ENCODE results near the gene TMEM175.

TMEM175 gene

GRCh38 chr4:888029-888428 lies 44.2 kb upstream of the TMEM175 start (continued):
- TF ChIP-seq, protein P1, sequence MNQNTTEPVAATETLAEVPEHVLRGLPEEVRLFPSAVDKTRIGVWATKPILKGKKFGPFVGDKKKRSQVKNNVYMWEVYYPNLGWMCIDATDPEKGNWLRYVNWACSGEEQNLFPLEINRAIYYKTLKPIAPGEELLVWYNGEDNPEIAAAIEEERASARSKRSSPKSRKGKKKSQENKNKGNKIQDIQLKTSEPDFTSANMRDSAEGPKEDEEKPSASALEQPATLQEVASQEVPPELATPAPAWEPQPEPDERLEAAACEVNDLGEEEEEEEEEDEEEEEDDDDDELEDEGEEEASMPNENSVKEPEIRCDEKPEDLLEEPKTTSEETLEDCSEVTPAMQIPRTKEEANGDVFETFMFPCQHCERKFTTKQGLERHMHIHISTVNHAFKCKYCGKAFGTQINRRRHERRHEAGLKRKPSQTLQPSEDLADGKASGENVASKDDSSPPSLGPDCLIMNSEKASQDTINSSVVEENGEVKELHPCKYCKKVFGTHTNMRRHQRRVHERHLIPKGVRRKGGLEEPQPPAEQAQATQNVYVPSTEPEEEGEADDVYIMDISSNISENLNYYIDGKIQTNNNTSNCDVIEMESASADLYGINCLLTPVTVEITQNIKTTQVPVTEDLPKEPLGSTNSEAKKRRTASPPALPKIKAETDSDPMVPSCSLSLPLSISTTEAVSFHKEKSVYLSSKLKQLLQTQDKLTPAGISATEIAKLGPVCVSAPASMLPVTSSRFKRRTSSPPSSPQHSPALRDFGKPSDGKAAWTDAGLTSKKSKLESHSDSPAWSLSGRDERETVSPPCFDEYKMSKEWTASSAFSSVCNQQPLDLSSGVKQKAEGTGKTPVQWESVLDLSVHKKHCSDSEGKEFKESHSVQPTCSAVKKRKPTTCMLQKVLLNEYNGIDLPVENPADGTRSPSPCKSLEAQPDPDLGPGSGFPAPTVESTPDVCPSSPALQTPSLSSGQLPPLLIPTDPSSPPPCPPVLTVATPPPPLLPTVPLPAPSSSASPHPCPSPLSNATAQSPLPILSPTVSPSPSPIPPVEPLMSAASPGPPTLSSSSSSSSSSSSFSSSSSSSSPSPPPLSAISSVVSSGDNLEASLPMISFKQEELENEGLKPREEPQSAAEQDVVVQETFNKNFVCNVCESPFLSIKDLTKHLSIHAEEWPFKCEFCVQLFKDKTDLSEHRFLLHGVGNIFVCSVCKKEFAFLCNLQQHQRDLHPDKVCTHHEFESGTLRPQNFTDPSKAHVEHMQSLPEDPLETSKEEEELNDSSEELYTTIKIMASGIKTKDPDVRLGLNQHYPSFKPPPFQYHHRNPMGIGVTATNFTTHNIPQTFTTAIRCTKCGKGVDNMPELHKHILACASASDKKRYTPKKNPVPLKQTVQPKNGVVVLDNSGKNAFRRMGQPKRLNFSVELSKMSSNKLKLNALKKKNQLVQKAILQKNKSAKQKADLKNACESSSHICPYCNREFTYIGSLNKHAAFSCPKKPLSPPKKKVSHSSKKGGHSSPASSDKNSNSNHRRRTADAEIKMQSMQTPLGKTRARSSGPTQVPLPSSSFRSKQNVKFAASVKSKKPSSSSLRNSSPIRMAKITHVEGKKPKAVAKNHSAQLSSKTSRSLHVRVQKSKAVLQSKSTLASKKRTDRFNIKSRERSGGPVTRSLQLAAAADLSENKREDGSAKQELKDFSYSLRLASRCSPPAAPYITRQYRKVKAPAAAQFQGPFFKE (tag by site-specific recombination; IDR thresholded peaks at IDR 0.05; ENCODE audit: borderline replicate concordance), result no peak
- TF ChIP-seq, protein P2, sequence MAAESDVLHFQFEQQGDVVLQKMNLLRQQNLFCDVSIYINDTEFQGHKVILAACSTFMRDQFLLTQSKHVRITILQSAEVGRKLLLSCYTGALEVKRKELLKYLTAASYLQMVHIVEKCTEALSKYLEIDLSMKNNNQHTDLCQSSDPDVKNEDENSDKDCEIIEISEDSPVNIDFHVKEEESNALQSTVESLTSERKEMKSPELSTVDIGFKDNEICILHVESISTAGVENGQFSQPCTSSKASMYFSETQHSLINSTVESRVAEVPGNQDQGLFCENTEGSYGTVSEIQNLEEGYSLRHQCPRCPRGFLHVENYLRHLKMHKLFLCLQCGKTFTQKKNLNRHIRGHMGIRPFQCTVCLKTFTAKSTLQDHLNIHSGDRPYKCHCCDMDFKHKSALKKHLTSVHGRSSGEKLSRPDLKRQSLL (tag by site-specific recombination; IDR thresholded peaks at IDR 0.05), result no peak
- TF ChIP-seq ZNF837 (tag by site-specific recombination; IDR thresholded peaks at IDR 0.05), result no peak
- no peak for TF ChIP-seq INSM2 (tag by site-specific recombination; IDR thresholded peaks at IDR 0.05)
- no peak for TF ChIP-seq ZNF37A (tag by site-specific recombination; IDR thresholded peaks at IDR 0.05)
- no peak for TF ChIP-seq ZNF768 (tag by site-specific recombination; IDR thresholded peaks at IDR 0.05)
- TF ChIP-seq ZBTB8A (tag by site-specific recombination; IDR thresholded peaks at IDR 0.05), result no peak
- no peak for TF ChIP-seq REPIN1 (tag by site-specific recombination; IDR thresholded peaks at IDR 0.05; ENCODE audit: low read depth)
- TF ChIP-seq ZNF530 (tag by site-specific recombination; IDR thresholded peaks at IDR 0.05; ENCODE audit: low read depth), result no peak
- TF ChIP-seq, protein P3, sequence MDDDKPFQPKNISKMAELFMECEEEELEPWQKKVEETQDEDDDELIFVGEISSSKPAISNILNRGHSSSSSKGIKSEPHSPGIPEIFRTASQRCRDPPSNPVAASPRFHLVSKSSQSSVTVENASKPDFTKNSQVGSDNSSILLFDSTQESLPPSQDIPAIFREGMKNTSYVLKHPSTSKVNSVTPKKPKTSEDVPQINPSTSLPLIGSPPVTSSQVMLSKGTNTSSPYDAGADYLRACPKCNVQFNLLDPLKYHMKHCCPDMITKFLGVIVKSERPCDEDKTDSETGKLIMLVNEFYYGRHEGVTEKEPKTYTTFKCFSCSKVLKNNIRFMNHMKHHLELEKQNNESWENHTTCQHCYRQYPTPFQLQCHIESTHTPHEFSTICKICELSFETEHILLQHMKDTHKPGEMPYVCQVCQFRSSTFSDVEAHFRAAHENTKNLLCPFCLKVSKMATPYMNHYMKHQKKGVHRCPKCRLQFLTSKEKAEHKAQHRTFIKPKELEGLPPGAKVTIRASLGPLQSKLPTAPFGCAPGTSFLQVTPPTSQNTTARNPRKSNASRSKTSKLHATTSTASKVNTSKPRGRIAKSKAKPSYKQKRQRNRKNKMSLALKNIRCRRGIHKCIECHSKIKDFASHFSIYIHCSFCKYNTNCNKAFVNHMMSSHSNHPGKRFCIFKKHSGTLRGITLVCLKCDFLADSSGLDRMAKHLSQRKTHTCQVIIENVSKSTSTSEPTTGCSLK (tag by site-specific recombination; IDR thresholded peaks at IDR 0.05), result no peak

DNA sequence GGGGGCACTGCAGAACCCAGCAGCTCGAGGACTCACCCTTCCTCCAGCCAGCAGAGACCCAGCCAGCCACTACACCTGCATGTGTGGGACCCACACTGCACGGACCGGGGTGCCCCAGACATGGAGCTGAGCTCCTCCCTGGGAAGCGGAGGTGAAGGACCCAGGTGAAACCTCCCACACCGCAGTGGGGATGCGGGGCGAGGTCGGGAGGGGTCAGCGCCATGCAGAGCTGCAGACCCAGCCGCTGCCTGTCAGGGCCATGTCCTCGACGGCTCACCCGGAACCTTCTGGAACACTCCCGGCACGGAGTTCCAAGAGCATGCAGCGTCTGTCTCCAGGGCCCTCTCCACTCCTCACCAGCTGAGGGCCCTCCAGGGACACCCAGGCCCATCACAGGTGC lies 42.7 kb upstream of the TMEM175 start:
- H3K4me3 ChIP-seq (ENCODE audit: low read depth, low read length), result no peak overlapping the region
- peaks cover 0 to 76% of the 10 kb centered on the region in 2 experiments; a peak in 1 of 3 replicates for H3K36me3 ChIP-seq (ENCODE audit: control insufficient read depth in 2 of 2, insufficient read depth in 1 of 2, low read length in 2 of 2)
- POLR2A ChIA-PET, result no interaction called here
- no peaks in the 10 kb centered on the region for H3K9me3 ChIP-seq (ENCODE audit: control insufficient read depth, insufficient read depth, low read depth, low read length)
- CTCF ChIA-PET, result no interaction called here
- no peaks in the 10 kb centered on the region for H3K4me1 ChIP-seq (ENCODE audit: control insufficient read depth, insufficient read depth, low read length)
- no peak overlapping the region for H3K27ac ChIP-seq (ENCODE audit: extremely low read depth, low read depth, low read length)
- TF ChIP-seq ZNF747 (tag by site-specific recombination; IDR thresholded peaks at IDR 0.05), result no peak
- TF ChIP-seq SP2 (tag by site-specific recombination; IDR thresholded peaks at IDR 0.05), result no peak
- no peak for TF ChIP-seq ZNF37A (tag by site-specific recombination; IDR thresholded peaks at IDR 0.05)
- TF ChIP-seq ZNF184 (tag by site-specific recombination; IDR thresholded peaks at IDR 0.05), result no peak
- TF ChIP-seq ZFP3 (tag by site-specific recombination; IDR thresholded peaks at IDR 0.05; ENCODE audit: low read depth), result no peak
- no peak for TF ChIP-seq ZNF16 (tag by site-specific recombination; IDR thresholded peaks at IDR 0.05; ENCODE audit: low read depth)
- TF ChIP-seq ZNF621 (tag by site-specific recombination; IDR thresholded peaks at IDR 0.05), result no peak
- TF ChIP-seq HOXD13 (CRISPR knock-in tag; IDR thresholded peaks at IDR 0.05; ENCODE audit: borderline replicate concordance), result no peak
- no peak for TF ChIP-seq ZNF837 (tag by site-specific recombination; IDR thresholded peaks at IDR 0.05)
- TF ChIP-seq, protein P4, sequence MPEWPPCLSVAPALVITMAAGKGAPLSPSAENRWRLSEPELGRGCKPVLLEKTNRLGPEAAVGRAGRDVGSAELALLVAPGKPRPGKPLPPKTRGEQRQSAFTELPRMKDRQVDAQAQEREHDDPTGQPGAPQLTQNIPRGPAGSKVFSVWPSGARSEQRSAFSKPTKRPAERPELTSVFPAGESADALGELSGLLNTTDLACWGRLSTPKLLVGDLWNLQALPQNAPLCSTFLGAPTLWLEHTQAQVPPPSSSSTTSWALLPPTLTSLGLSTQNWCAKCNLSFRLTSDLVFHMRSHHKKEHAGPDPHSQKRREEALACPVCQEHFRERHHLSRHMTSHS (tag by site-specific recombination; IDR thresholded peaks at IDR 0.05), result no peak
- TF ChIP-seq ZNF324 (tag by site-specific recombination; IDR thresholded peaks at IDR 0.05), result no peak
- TF ChIP-seq, protein P5, sequence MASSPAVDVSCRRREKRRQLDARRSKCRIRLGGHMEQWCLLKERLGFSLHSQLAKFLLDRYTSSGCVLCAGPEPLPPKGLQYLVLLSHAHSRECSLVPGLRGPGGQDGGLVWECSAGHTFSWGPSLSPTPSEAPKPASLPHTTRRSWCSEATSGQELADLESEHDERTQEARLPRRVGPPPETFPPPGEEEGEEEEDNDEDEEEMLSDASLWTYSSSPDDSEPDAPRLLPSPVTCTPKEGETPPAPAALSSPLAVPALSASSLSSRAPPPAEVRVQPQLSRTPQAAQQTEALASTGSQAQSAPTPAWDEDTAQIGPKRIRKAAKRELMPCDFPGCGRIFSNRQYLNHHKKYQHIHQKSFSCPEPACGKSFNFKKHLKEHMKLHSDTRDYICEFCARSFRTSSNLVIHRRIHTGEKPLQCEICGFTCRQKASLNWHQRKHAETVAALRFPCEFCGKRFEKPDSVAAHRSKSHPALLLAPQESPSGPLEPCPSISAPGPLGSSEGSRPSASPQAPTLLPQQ (tag by site-specific recombination; IDR thresholded peaks at IDR 0.05), result no peak
- TF ChIP-seq TRIM28 (IDR thresholded peaks at IDR 0.05; ENCODE audit: borderline replicate concordance, low read length), result no peak
- TF ChIP-seq MYNN (tag by site-specific recombination; IDR thresholded peaks at IDR 0.05; ENCODE audit: borderline replicate concordance), result no peak
- no peak for TF ChIP-seq BCL6B (tag by site-specific recombination; IDR thresholded peaks at IDR 0.05)

Measured in HEK293 (cell line).